GM12878 (cell line): ENCODE data around the gene TET2. TPM values are rescaled to one million over a fixed set of nuclear protein-coding genes. Genes with fewer than 3 reads are reported as not detected.

Source experiments
- BRCA1 ChIP-seq: IDR thresholded peaks from 2 replicates; pipeline ENCODE4 v1.6.1; 2011; ENCODE audit warnings: low read depth, low read length, improper control_type of control experiment
- CBX3 ChIP-seq: fragments of 200-600 bp; sonication (generic); IDR thresholded peaks from 2 replicates; pipeline ENCODE4 v1.6.1; 2016; ENCODE audit warnings: low read depth, borderline replicate concordance
- CBX5 ChIP-seq: sonication (generic); IDR thresholded peaks from 2 replicates; pipeline ENCODE4 v1.6.1; 2016; ENCODE audit warnings: low read depth, moderate library complexity, mild to moderate bottlenecking, inconsistent platforms
- MTA3 ChIP-seq: IDR thresholded peaks from 2 replicates; pipeline ENCODE4 v1.6.1; 2012; ENCODE audit warnings: low read length, inconsistent platforms, borderline replicate concordance
- NR2C2 ChIP-seq: IDR thresholded peaks from 2 replicates; pipeline ENCODE4 v1.6.1; 2011; ENCODE audit warnings: borderline replicate concordance, low read depth; ENCODE audit not compliant: control insufficient read depth, insufficient read length
- NRF1 ChIP-seq: conservative IDR thresholded peaks from 2 replicates; pipeline ENCODE4 v1.6.1; 2011; ENCODE audit warnings: mild to moderate bottlenecking, low read depth, low read length, improper control_type of control experiment
- POU2F2 ChIP-seq: IDR thresholded peaks from 3 replicates; pipeline ENCODE4 v1.6.1; 2011; ENCODE audit warnings: low read depth, mild to moderate bottlenecking, low read length, borderline replicate concordance
- RBBP5 ChIP-seq: fragments of 200-600 bp; sonication (generic); conservative IDR thresholded peaks from 2 replicates; pipeline ENCODE4 v1.6.1; 2016
- RFX5 ChIP-seq: IDR thresholded peaks from 2 replicates; pipeline ENCODE4 v1.6.1; 2011; ENCODE audit warnings: low read depth, low read length, improper control_type of control experiment
- SIX5 ChIP-seq: IDR thresholded peaks from 2 replicates; pipeline ENCODE4 v1.6.1; 2011; ENCODE audit warnings: mild to moderate bottlenecking, low read depth, low read length, moderate library complexity; ENCODE audit not compliant: severe bottlenecking
- SPI1 ChIP-seq: IDR thresholded peaks from 2 replicates; pipeline ENCODE4 v1.6.1; 2011; ENCODE audit warnings: low read depth, mild to moderate bottlenecking, low read length, moderate library complexity, borderline replicate concordance; ENCODE audit not compliant: insufficient read depth
- SREBF1 ChIP-seq: IDR thresholded peaks from 2 replicates; pipeline ENCODE4 v1.6.1; 2012; ENCODE audit warnings: mild to moderate bottlenecking, low read length
- TCF3 ChIP-seq: IDR thresholded peaks from 2 replicates; pipeline ENCODE4 v1.6.1; 2012; ENCODE audit warnings: low read depth, mild to moderate bottlenecking, low read length, borderline replicate concordance; ENCODE audit not compliant: insufficient read depth
- USF1 ChIP-seq: IDR thresholded peaks from 2 replicates; pipeline ENCODE4 v1.6.1; 2011; ENCODE audit warnings: borderline replicate concordance, low read depth, mild to moderate bottlenecking, moderate library complexity, mixed read lengths, low read length; ENCODE audit not compliant: insufficient read depth; ENCODE audit errors: extremely low read length
- WRNIP1 ChIP-seq: IDR thresholded peaks from 2 replicates; pipeline ENCODE4 v1.6.1; 2011; ENCODE audit warnings: low read depth, low read length, improper control_type of control experiment, borderline replicate concordance
- YBX1 ChIP-seq: fragments of 450-650 bp; IDR thresholded peaks from 2 replicates; pipeline ENCODE4 v1.6.1; 2016; ENCODE audit warnings: antibody characterized with exemption
- ZBED1 ChIP-seq: IDR thresholded peaks from 2 replicates; pipeline ENCODE4 v1.6.1; 2016; ENCODE audit warnings: borderline replicate concordance
- ZNF217 ChIP-seq: fragments of 450-650 bp; IDR thresholded peaks from 2 replicates; pipeline ENCODE4 v1.6.1; 2017; ENCODE audit warnings: antibody characterized with exemption, mild to moderate bottlenecking
- ZNF592 ChIP-seq: fragments of 450-650 bp; IDR thresholded peaks from 2 replicates; pipeline ENCODE4 v1.6.1; 2017; ENCODE audit warnings: mild to moderate bottlenecking, moderate library complexity
- ZSCAN29 ChIP-seq: fragments of 450-650 bp; IDR thresholded peaks from 2 replicates; pipeline ENCODE4 v1.6.1; 2017; ENCODE audit warnings: mild to moderate bottlenecking, moderate library complexity
- polyA plus RNA-seq, 11 experiments: library from polyadenylated mRNA; depleted of rRNA in 4 of 11; unstranded in 6 of 11; stranded (reverse) in 5 of 11; fragments of >200 nt; fragmentation: Nextera tagmentation in 4 of 11; fragmentation: Illumina TruSeq in 1 of 11; extraction: Ambion mirVana in 4 of 11; extraction: Trizol in 1 of 11; gene quantifications; 1 replicate in 1 of 11; 2 replicates in 10 of 11; pipeline versions ENCODE4 v1.2.1 to v1.2.3, GENCODE V29; 2011 to 2016; ENCODE audit warnings: inconsistent platforms in 2 of 11, missing spikeins in 2 of 11, low read depth in 1 of 11
- total RNA-seq, 4 experiments: library from RNA; depleted of rRNA in 3 of 4; stranded (reverse); fragments of >200 nt in 3 of 4; fragmentation: Illumina TruSeq in 1 of 4; extraction: Trizol in 1 of 4; gene quantifications; 2 replicates each; pipeline versions ENCODE4 v1.2.1 to v1.2.3, GENCODE V29; 2013 to 2021
- TF ChIP-seq, protein P1 (sequence below): fragments of 450-650 bp; formaldehyde crosslinking; IDR thresholded peaks from 2 replicates; pipeline ENCODE4 v1.4.0; 2020; ENCODE audit warnings: mild to moderate bottlenecking, moderate library complexity
- TF ChIP-seq, protein P2 (sequence below): fragments of 450-650 bp; IDR thresholded peaks from 2 replicates; pipeline ENCODE4 v1.6.1; 2014; ENCODE audit warnings: mild to moderate bottlenecking

The TET2 gene
- total and polyA plus RNA-seq, 10 of the 15 experiments (the other 5 are each of a cell fraction or from before 2014, with no cell fraction given): 3.7 to 49.0 (median 27.5) TPM

GRCh38 chr4:105215609-105216313 lies 69.1 kb downstream of the TET2 start (continued):
- TF ChIP-seq RBBP5: no peak
- no peak for TF ChIP-seq RFX5
- peak; percentile 84; the same call in 1 of the 2 replicates for TF ChIP-seq ZBED1
- TF ChIP-seq ZNF592: no peak
- TF ChIP-seq USF1: no peak
- TF ChIP-seq POU2F2: no peak
- no peak for TF ChIP-seq ZSCAN29
- TF ChIP-seq CBX3: no peak
- no peak for TF ChIP-seq BRCA1
- TF ChIP-seq MTA3: peak; percentile 53; the same call in 1 of the 2 replicates
- no peak for TF ChIP-seq SIX5
- no peak for TF ChIP-seq YBX1
- TF ChIP-seq CBX5: no peak
- no peak for TF ChIP-seq TCF3
- no peak for TF ChIP-seq NRF1
- TF ChIP-seq, protein P1, sequence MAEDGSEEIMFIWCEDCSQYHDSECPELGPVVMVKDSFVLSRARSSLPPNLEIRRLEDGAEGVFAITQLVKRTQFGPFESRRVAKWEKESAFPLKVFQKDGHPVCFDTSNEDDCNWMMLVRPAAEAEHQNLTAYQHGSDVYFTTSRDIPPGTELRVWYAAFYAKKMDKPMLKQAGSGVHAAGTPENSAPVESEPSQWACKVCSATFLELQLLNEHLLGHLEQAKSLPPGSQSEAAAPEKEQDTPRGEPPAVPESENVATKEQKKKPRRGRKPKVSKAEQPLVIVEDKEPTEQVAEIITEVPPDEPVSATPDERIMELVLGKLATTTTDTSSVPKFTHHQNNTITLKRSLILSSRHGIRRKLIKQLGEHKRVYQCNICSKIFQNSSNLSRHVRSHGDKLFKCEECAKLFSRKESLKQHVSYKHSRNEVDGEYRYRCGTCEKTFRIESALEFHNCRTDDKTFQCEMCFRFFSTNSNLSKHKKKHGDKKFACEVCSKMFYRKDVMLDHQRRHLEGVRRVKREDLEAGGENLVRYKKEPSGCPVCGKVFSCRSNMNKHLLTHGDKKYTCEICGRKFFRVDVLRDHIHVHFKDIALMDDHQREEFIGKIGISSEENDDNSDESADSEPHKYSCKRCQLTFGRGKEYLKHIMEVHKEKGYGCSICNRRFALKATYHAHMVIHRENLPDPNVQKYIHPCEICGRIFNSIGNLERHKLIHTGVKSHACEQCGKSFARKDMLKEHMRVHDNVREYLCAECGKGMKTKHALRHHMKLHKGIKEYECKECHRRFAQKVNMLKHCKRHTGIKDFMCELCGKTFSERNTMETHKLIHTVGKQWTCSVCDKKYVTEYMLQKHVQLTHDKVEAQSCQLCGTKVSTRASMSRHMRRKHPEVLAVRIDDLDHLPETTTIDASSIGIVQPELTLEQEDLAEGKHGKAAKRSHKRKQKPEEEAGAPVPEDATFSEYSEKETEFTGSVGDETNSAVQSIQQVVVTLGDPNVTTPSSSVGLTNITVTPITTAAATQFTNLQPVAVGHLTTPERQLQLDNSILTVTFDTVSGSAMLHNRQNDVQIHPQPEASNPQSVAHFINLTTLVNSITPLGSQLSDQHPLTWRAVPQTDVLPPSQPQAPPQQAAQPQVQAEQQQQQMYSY: no peak
- no peak for TF ChIP-seq SPI1
- no peak for TF ChIP-seq WRNIP1
- no peak for TF ChIP-seq NR2C2
- no peak for TF ChIP-seq SREBF1
- TF ChIP-seq, protein P2, sequence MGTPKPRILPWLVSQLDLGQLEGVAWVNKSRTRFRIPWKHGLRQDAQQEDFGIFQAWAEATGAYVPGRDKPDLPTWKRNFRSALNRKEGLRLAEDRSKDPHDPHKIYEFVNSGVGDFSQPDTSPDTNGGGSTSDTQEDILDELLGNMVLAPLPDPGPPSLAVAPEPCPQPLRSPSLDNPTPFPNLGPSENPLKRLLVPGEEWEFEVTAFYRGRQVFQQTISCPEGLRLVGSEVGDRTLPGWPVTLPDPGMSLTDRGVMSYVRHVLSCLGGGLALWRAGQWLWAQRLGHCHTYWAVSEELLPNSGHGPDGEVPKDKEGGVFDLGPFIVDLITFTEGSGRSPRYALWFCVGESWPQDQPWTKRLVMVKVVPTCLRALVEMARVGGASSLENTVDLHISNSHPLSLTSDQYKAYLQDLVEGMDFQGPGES: no peak
- TF ChIP-seq ZNF217: no peak
